Measurements from ENCODE around the gene RASGRP2. TPM values are rescaled to one million over a fixed set of nuclear protein-coding genes. Genes with fewer than 3 reads are reported as not detected.

The RASGRP2 gene
- total and polyA plus RNA-seq, 9 donors, result 2.1 to 18.9 (median 7.6) TPM

DNA sequence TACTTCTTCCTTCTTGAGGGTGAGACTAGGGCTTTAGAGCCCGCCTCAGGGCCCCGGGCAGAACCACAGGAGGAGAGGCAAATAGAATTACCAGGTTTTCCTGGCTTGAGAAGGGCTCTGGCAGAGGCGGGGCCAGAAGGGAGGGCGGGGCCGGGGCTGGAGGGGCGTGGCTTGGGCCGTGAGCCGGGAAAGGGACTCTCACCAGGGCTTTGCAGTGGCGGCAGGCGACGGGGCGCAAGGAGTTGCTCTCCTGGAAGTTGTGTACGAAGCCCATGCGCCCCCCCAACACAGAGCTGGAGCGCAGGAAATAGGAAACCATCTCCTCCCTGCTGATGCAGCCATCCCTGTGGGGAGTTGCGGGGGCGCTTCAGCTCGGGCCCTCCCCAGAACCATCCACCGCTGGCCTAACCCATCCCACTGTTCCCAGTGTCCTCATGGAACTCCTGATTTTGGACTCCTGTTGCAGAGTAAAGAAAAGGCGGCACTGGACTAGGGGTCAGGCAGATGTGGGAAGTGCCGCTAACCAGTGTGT, 14.0 kb downstream of the RASGRP2 start:
- H3K4me3 ChIP-seq, result no peak overlapping the region
- no peaks in the 10 kb centered on the region for H3K27me3 ChIP-seq
- WGBS, 3 donors, result 29 to 39% (median 34%) methylated on average over 21 of the region's 21 CpGs
- intact Hi-C loops (cut with DNase I), result no loop called here
- H3K36me3 ChIP-seq, result no peaks in the 10 kb centered on the region
- no peaks in the 10 kb centered on the region for H3K4me1 ChIP-seq (ENCODE audit: insufficient read depth)
- TF ChIP-seq, protein P1, sequence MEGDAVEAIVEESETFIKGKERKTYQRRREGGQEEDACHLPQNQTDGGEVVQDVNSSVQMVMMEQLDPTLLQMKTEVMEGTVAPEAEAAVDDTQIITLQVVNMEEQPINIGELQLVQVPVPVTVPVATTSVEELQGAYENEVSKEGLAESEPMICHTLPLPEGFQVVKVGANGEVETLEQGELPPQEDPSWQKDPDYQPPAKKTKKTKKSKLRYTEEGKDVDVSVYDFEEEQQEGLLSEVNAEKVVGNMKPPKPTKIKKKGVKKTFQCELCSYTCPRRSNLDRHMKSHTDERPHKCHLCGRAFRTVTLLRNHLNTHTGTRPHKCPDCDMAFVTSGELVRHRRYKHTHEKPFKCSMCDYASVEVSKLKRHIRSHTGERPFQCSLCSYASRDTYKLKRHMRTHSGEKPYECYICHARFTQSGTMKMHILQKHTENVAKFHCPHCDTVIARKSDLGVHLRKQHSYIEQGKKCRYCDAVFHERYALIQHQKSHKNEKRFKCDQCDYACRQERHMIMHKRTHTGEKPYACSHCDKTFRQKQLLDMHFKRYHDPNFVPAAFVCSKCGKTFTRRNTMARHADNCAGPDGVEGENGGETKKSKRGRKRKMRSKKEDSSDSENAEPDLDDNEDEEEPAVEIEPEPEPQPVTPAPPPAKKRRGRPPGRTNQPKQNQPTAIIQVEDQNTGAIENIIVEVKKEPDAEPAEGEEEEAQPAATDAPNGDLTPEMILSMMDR (IDR thresholded peaks at IDR 0.05), result no peak
- no peak for TF ChIP-seq POLR2A (IDR thresholded peaks at IDR 0.05)
- no peak for TF ChIP-seq EP300 (IDR thresholded peaks at IDR 0.05)
- no peak overlapping the region for H3K27ac ChIP-seq
- peak in 1 of 5 donors; percentile 18 for DNase-seq
- H3K9me3 ChIP-seq, result no peaks in the 10 kb centered on the region

DNA sequence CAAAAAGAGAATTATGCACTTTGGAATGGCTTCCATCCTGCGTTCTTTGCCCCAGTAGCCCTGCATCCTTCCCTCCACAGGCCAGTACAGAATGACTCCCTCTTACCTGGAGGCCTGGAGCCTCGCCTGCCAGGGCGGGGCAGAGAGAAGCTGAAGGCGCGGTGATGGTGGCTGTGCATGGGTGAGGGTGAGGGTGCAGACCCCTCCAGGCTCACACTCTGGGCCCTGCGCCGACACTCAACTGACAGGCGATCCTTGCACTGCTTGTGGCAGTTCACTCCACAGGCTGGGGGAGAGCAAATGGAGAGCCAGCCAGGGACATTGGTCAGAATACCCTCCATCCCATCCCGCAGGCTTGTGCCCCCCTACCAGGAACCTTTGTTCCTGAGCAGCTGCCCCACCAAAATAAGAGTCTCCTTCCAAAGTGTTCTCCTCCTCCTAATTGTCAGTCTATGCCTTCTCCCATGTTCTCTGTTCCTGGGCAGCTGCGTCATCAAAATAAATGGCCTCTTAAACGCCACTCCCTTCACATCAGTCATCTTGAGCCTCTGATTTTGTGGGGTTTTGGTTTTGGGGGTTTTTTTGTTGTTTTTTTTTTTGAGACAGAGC, 15.1 kb downstream of the RASGRP2 start:
- WGBS, 3 donors, result 92 to 95% (median 95%) methylated on average over 11 of the region's 11 CpGs
- Histone ChIP-seq H3K36me3 (no peaks in the 10 kb centered on the region), H3K27ac (no peak overlapping the region), H3K27me3 (no peaks in the 10 kb centered on the region), H3K4me1 (ENCODE audit: insufficient read depth) (no peaks in the 10 kb centered on the region), H3K9me3 (no peaks in the 10 kb centered on the region), H3K4me3 (no peak overlapping the region)
- DNase-seq, result peak in 2 of 5 donors; percentile 13 to 17
- intact Hi-C loops (cut with DNase I), result no loop called here
- TF ChIP-seq, protein P1 (IDR thresholded peaks at IDR 0.05), result no peak
- TF ChIP-seq EP300 (IDR thresholded peaks at IDR 0.05), result no peak
- no peak for TF ChIP-seq POLR2A (IDR thresholded peaks at IDR 0.05)

DNA sequence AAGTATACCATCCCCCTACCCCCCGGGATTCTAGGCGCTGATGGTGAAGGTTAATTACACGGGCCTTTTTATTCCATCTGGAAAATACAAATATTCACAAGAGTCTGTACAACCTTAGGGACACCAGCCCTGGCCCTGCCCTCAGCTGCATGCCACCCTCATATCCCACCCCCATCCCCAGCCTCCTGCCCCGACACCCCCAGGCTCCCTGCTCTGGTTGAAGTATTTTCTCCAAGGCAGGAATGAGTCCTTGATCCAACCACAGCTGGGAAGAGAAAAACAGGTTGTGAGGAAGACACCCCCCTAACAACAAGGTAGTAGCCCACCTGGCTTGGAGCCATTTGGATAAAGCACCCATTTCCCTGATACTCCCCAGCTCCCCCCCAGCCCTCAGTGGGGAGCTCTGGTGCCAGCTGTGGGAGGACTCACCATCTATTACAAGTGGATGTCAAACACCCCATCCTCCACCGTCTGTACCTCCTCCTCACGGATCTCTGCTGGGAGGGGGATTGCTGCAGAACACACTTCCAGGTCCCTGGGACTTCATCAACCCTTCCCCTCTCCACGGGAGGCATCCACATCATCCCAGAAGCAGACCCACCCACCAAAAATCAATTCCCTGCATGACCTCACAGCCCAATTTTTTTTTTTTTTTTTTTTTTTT, 16.9 kb downstream of the RASGRP2 start:
- H3K4me1 ChIP-seq (ENCODE audit: insufficient read depth), result no peaks in the 10 kb centered on the region
- no peak overlapping the region for H3K4me3 ChIP-seq
- intact Hi-C loops (cut with DNase I), result no loop called here
- no peak overlapping the region for H3K27ac ChIP-seq
- H3K36me3 ChIP-seq, result no peaks in the 10 kb centered on the region
- no peaks in the 10 kb centered on the region for H3K9me3 ChIP-seq
- DNase-seq, result peak in 1 of 5 donors; percentile 13
- TF ChIP-seq EP300 (IDR thresholded peaks at IDR 0.05), result no peak
- TF ChIP-seq, protein P1 (IDR thresholded peaks at IDR 0.05), result no peak
- TF ChIP-seq POLR2A (IDR thresholded peaks at IDR 0.05), result no peak
- 59 to 70% (median 66%) methylated on average over 7 of the region's 7 CpGs for WGBS, 3 donors
- H3K27me3 ChIP-seq, result no peaks in the 10 kb centered on the region

DNA sequence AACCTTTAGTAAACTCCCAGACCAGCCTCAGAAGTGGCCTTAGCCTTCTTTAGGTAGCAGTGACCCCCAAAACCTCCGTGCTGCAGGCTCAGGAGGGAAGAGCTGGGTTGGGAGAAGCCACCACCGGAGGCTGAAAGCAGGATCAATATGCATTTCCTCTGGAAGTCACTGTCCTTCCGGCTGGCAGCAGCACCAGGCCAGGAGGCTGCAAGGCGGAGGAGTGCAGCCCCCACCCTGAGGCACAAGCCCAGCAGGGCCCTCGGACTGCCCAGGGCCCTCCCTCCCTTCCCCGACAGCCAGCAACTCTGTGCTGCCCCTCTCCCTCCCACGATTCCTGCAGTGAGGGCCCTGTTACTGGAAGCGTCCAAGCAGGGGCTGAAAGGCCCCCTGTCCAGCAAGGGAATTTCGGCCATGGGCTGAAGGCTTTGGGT, 17.7 kb downstream of the RASGRP2 start:
- Histone ChIP-seq H3K4me3 (no peak overlapping the region), H3K9me3 (no peaks in the 10 kb centered on the region), H3K27me3 (no peaks in the 10 kb centered on the region), H3K4me1 (ENCODE audit: insufficient read depth) (no peaks in the 10 kb centered on the region), H3K36me3 (no peaks in the 10 kb centered on the region), H3K27ac (no peak overlapping the region)
- DNase-seq, result peak in 1 of 5 donors; percentile 22
- intact Hi-C loops (cut with DNase I), result no loop called here
- no peak for TF ChIP-seq POLR2A (IDR thresholded peaks at IDR 0.05)
- TF ChIP-seq, protein P1 (IDR thresholded peaks at IDR 0.05), result no peak
- no peak for TF ChIP-seq EP300 (IDR thresholded peaks at IDR 0.05)
- WGBS, 3 donors, result 37 to 51% (median 41%) methylated on average over 9 of the region's 9 CpGs
